NOMO-1 treated with DMSO at 0.1 percent for 48 hours (cell line): Measurements from ENCODE around the gene C9.
"Not testable (repeated sequence)": the region's sequence is repeated elsewhere in the genome, so short reads cannot be mapped to it uniquely, and the experiment has no call there.

ENCODE experiments used
- DNase-seq: peaks from one replicate; lab custom pipeline; 2025; ENCODE audit not compliant: unreplicated experiment; lab: John Stamatoyannopoulos, UW

The C9 gene

DNA sequence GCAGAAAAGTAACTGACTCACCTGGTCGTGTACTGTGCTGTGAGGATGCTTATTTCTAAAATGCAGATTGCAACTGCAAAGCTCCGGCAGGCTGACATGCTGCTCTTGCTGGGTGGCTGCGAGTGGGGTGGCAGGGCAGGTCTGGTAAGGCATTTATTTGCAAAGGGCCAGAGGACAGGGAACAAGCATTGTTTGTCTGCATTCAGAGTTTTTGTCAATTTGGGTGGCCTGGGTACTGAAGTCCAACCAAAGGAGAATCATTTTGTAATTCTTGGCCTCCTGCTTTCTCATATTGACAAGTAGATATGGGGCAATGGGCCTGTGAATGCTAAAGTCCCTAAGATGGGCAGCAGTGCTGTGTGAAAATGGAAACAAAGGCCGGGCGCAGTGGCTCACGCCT lies at the start of gene C9:
Gene C9, minus strand, starts transcription at position 129 of the 400 bp plus-strand sequence. Its CDS starts 31 bp downstream, at position 98.
- no peak for DNase-seq

DNA sequence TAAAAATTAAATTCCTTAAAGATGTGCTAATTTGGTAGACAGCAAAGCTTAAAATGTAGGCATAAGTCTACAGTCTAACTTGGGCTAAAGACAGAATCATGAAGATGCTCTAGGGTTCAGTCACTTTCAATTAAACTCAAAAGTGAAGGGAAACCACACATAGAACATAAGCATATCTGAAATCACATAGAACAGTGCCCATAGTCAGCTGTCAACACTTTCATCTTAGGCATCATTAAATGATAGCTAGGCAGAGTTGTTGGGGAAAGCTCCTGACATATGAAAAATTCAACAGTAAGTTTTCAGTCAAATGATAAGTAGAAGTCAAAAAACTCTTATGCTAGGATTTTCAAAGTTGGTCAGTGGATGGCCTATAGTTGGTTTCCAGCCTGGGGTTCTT lies 49.5 kb upstream of the C9 start:
- DNase-seq, result no peak

DNA sequence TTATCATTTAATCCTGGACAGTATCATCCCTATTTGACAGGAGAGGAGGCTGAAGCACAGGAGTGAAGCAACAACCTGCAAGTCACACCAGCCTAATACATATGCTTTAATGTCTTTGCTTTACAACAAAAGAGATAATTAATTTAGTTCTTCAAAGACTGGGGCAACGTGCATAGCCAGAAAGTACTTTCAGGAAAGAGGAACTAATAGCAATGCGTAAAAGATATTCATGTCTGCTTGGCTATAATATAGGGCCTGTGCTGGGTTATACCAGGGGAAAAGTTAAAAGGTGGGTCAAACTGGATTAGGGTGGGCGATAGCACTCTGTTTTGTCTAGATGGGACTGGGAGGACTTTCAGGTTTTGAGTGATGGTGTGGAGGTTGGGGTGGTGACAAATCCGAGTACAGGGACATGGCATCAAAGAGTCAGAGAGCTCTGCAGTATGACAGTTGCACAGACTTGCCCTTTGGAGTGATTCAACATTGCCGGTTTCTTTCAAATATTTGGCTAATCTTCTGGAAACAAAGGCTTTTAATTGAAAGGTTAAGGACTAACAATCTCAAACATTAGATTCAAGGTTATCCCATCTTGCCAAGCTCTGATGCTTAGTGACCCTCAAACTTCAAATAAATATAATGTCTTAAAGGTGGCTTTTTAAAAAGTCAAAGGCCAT lies 48.6 kb upstream of the C9 start:
- peak; percentile 91 for DNase-seq

DNA sequence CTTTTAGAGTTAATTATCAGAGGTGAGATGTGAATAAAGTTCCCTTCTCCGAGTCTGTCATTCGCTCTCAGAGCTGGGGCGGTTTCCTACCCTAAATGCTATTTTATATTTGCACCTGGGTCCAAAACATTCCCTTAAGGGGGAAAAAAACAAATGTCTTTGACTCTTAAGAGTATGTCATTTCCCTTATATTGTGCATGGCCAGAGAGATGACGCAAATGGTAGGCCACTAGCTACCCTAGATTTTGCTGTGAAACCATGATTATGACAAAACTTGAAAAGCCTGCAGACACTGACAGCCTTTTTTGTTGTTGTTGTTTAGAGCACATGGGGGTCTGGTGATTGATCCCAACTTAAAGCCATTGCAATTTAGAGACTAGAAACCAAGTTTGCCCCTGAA lies 47.7 kb upstream of the C9 start:
- no peak for DNase-seq

DNA sequence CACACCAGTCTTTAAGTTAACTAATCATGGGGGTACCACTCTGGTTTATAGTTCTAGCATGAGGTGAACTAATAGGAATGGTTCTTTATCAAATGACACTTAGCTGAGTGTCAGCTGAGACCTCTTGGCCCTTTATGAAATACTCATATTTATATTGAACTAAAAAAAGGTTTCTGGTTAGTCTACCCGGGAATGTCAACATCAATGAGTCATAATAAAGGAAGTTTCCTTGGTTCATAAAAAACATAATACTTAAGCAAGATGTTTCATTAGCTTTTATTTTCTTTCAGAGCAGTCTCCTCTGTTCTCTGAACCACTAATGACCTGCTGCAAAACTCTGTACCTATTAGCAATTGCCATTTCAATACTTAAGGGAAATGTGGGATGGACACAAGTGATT lies 46.8 kb upstream of the C9 start:
- peak; percentile 80 for DNase-seq

DNA sequence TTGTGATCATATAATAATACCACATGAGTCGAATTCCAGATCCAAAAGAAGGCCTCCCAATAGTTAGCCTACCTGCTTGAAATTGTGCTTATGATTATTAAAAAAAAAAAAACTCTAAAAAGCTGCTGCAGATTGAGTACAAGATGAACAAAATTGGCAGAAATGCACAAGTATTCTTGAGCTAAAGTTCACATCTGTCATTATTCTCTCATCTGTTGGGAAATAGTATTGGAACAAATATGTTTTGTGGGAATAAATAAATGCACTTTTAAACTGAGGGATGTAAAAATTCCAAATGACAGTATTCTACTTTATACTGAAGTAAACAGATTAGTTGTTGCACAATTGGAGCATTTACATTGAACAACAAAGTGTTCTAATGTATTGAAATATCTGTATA lies 44.7 kb upstream of the C9 start:
- no peak for DNase-seq

DNA sequence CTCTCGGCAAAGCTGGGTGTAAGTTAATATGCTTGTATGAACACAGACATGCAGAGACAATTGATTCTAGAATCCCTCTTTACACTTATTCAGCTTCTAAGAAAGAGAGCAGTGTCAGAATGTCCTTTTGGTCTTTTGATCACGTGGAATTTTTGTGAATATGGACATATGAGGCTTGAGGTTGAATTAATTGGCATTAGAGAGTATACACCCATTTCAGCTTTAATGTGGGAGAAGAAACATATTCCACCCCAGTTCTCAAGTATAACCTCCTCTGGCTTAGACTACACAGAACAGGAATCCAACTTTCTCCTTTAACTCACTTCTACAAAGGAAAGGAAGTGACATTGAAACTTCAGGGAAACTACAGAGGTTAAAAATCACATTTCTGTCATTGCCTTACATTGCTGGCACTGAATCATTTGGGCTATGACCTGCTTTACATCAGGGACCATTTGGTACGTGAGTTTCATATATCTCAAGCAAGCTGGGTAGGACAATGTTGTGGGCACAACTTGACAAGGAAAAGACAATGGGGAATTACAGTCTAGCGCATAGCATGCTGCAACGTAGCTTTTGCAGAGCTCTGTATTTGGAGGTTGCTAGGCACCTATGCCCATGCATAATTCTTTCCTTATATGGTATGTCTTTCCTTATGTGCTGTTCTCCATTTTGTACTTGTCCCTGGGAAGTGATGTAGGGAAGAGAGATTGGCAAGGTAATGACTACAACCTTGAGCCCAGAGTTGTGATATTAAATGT lies 41.0 kb upstream of the C9 start:
- DNase-seq, result no peak

DNA sequence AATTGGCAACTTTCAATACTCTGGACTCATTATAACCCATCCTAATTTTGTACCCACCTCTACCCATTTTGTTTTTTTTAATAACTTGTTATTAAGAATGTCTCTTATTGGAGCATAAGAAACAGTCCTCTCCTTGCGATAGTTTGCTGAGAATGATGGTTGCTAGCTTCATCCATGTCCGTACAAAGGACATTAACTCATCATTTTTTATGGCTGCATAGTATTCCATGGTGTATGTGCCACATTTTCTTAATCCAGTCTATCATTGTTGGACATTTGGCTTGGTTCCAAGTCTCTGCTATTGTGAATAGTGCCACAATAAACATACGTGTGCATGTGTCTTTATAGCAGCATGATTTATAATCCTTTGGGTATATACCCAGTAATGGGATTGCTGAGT lies 39.5 kb upstream of the C9 start:
- not testable (repeated sequence) for DNase-seq

DNA sequence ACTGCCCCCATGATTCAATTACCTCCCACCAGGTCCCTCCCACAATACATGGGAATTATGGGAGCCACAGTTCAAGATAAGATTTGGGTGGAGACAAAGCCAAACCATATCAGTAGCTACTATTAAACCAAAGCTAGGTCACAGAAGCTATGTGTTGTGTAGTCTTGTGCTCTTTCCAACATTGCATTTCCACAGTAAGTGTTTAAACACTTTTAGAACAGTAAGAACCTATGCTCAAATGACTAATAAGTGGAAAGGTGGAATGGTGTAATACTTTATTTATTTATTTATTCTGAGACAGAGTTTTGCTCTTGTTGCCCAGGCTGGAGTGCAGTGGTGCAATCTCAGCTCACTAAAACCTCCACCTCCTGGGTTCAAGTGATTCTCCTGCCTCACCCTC lies 37.8 kb upstream of the C9 start:
- not testable (repeated sequence) for DNase-seq

DNA sequence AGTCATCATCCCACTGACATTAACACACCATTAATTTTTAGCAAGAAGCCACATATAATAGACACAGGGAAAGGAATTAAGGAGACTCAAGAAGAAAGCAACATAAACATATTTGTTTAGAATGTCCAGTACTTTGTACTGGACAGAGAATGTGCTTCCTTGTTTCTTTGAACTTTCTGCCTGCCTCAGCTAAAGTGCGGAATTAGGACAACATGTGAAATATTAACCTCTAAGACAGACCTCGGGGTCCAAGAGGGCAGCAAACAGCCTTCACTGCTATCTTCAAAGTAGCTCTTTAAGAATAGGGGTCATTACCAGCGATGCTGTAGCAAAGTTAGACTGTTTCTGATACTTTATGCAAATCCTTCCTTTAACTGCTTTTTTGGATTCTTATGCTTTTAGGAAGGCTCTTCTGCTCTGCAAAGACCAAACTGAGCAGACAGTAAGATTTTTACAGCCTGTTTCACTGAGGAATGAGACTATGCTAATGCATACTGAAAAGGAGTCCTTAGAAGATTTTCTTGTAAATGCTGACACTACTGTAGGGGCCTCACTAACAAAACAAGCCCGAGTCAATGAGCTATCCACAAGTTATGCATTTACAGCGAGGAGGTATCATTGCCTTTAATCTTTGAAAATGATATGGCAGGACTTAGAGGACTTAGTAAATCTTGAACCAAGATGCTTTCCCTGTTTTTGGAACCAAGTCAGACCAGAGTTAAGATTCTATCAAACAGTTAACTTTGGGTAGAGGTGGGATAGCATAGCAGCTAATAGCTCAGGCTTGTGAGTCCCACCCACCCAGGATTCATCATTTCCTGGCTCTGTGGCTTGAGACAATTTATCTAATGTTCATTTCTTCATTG lies 36.7 kb upstream of the C9 start:
- no peak for DNase-seq

DNA sequence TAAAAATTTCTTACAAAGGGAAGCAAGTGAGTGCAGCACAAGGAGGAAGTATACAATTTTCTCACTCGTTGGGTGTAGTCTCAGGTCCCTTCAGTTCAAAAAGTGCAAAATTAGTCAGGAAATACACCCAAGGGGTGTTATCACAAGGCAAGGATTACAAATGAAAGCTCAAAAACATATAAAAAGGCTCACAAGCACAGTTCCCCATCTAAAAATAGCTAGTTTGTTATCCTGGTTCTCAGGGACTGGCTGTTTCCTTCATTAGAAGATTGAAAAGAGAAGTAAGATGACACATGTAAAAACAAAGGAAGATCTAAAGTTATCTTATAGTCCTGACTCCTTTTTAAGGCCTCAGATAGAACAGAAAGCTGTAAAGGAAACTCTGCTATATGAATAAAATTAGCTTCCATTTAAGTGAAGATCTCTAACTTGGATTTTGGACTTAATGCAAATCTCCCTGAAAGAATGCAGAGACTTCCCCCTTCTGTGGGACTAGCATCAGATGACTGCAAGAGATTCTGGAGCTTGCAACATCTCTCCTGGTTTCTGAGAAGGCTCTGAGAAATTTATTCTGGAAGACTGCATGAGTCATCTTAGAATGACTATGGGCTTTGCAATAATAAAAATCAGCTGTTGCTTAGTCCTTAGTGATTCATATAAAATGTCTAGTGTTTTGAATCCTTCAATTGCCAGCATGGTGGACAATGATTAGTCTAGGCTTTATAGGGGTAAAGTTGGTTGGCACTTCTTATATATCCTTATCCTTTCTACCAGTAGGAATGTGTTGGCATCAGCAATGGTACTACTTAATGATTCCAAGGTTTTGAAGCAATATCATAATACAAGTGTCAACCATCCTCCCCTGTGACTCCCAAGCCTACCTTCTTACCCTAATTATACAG lies 35.1 kb upstream of the C9 start:
- peak; percentile 98 for DNase-seq

DNA sequence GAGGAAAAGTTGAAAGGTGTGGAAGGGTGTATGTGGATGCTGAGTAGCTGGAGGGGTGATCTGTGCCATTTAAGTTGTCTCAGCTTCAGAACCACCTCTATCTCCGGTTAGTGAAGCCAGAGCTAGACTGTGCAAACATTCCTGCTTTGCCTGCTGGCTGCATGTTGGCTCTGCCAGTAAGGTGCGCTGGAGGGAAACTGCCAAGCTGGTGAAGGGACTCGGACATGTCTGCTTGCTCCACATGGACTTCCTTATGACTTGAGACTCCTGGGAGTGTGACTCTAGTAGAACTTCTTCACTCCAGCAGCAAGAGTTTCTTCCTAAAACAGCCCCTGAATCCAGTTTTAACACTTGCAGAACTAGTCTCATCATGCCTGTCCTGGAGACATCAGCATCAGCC lies 32.5 kb upstream of the C9 start:
- no peak for DNase-seq

DNA sequence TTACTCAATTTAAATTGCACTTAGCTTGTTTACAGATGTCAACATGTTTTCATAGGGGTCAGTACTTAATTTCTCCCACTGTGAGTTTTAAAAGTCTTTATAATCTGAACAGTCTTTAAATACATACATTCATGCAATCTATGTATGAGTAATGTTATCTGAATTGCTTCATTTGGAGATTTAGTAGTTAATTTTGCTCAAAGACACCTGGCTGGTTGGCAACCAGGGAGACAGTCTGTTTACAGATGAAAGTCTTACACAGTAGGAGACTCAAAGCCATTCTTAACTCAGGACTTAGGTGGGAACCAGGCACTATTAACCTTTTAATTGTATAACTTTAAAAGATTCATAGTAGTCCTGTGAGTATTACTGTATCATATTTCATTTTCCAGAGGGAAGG lies 31.2 kb upstream of the C9 start:
- DNase-seq, result no peak

DNA sequence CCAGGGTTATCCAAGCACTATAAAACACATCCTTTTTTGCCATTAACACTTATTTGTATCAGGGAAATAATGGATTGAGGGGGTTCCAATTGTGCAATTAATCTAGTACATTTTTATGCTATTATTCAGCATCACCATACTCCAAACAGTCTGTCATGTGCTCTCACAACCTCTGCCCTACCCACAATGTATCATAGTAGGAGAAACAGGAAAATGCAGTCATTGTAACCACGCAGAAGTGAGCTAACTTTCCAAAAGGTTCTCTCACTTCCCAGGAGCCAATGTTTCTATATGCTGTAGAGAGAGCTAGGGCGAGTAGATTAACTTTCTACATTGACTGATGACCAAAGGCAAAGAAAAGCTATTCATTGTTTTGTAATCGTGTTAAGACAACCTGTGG lies 30.7 kb upstream of the C9 start:
- no peak for DNase-seq

DNA sequence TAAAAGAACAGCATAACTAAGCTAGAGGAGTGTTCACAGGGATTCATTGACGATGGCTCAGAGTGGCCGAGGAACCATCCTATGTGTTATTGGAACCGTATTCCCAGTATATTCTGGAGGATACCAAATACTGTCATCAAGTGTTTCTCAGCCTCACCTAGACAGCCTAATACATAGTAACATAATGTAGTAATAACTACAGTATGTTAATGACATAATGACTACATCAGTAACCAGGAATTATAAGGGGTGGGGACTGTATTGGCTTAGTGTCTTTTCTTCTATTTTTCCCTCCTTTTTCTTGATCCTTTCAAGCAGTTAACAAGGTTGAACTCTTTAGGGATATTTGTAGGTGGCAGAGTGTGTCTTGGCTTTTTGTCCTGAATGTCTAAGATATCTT lies 26.6 kb upstream of the C9 start:
- DNase-seq, result no peak

DNA sequence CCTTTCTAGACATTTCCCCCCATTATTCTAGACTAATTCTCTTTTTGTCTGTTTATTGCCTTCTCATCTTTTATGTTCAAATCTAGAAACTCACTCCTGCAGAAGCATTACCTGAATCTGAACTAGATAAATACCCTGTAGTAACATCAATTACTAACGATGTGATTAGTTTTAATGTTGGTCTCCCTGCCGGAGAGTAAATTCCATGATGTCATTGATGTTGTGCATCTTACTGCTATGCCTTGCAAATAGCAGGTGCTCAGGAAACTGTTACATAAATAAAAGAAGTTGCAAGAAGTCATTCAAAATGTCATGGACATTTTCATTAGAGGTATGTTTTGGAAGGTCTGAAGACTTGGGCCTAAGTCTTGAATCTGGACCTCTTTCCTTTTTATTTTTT lies 23.0 kb upstream of the C9 start:
- DNase-seq, result no peak

DNA sequence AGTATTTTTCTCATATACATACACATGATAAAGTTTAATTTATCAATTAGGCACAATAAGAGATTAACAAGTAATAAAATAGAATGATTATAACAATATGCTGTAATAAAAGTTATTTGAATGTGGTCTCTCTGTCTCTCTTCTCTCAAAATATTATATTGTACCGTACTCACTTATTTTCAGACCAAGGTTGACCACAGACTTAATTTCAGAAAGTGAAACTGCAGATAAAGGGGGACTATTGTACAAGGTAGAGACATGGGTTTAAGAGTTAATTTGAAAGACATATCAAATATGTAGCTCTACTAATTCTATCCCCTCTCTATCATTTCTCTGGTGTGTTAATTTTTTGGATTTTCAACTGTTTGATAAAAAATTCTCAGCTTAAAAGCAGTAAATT lies 20.0 kb upstream of the C9 start:
- DNase-seq, result no peak

DNA sequence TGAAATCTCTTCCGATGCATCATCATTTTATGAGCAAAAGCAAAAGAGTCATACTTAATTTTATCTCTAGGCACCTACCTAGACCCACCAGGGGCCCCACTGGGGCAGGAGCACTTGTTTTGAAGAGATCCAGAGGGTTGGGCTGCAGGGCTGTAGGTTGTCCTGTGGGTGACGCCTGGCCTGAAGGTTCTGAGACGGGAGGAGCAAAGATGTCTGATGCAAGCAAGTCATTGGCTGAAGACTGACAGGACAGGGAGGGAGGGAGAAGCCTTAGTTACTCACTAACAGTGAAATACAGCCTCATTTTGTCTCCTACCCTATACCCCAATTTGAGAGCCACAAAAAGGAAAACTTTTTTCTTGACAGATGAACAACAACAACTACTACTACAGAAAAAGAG lies 17.1 kb upstream of the C9 start:
- no peak for DNase-seq

DNA sequence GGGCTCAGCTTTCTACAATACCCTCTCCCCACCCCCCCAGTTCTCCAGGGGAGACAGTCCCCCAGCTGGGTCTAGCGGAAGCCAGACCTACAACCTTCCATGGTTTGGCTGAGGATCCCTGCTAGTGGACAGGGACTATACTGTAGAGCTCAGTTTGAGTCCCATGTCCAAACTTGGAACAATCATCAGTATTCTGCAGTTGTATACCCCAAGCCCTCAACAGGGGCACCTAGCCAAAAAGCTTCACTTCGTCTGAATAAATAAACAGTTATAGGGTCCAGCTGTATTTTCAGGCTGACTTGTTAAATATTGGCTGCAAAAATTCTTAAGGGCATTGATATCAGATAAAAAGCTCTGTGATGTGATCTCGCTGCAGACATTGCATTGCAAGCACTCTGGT lies 15.4 kb upstream of the C9 start:
- DNase-seq, result no peak

DNA sequence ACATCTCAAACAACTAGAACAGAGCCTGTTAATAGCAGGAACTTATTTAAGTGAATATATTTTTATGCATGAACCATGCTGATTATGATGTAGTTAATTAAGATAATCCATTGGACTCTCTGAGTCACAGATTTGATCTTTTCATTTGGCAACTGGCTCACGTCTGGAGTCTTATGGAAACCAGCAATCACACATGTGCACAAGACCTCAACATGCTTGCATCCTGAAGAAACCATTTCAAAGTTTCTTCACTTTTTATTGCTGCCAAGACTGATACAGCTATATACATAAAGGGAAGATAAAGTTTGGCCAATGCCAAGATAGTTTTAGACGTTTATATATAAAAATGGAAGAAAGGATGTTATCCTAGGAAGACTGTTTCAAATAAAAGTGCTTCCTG lies 13.3 kb upstream of the C9 start:
- DNase-seq, result no peak

DNA sequence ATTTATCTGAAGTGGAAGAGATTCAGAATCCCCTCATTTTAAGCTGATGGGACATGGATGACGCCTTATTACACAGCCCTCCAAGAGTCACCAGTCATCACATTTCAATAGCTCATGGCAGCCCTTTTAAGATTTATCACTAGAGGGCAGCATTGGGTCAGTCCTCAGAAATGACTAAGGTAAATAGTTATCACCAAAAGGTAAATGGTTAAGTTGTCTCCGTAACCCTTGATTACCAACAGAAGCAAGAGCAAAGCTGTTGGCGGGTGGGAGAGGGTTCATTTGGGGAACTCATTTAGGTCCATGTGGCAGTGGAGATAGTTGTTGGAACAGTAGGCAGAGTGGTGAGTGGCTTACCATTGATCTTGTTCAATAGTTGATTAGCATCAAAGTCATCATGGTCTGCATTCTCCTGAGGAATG lies 12.0 kb upstream of the C9 start:
- peak; percentile 83 for DNase-seq
